HG02938 (cell line): ENCODE data around the gene ABLIM1.

ENCODE experiments used
- ATAC-seq: cut with Tn5 transposase; IDR thresholded peaks from one replicate; pipeline ENCODE4 v1.9.1; 2021; ENCODE audit warnings: mild to moderate bottlenecking, moderate library complexity; ENCODE audit not compliant: unreplicated experiment

The ABLIM1 gene

DNA sequence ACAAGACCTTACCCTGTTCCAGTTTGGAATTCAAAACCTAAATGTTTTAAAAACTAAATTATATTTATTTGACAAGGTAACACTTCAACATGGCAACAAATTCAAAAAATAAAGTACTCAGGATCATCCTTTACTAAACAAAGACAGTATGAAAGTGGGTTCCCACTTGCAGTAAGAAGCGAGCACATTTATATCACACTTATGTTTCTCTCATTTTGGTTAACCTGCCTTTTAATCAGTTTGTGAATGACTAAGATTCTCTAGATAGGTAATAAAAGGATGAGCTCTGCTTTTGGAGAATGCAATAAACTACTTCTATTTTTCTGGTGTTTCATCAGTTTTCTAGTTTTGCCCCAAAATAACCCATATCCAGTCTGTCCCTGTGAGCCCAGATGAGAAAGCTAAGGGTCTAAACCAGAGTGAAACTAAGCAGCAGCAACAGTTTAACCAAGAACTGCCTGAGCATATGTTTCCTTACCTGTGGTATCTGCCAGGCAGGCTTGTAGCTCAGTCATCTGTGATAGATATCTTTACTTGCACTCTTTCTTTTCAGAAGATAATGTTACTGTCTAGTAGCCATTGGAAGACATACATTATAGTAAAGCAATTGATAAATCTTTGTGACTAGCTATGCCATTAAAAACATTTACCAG, 64.1 kb downstream of the ABLIM1 start:
- no peak for ATAC-seq

DNA sequence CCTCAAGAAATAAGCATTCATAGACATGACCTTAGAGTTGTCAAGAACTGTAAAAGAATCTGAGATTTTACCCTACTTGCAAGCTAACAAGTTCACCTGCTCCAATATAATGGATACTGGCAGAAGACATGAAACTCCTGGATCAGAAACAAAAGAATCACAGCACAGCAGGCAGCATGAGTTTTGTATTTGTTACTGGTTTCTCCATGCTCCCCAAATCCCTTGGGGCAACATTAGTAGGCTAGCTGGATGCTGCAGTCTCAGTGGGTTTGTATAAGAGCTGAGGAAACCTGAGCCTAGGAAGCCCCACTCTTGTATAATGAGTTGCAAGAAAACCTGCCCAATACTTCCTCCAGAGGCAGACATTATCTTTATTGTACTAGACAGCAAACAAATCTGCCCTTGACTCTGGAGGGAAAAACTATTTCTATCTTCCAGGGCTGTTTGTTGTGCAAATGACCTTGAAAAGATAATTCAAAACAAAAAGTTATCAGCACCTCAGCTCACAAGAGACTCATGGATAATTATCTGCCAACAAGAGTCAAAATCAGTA, 64.8 kb downstream of the ABLIM1 start:
- ATAC-seq, result no peak

DNA sequence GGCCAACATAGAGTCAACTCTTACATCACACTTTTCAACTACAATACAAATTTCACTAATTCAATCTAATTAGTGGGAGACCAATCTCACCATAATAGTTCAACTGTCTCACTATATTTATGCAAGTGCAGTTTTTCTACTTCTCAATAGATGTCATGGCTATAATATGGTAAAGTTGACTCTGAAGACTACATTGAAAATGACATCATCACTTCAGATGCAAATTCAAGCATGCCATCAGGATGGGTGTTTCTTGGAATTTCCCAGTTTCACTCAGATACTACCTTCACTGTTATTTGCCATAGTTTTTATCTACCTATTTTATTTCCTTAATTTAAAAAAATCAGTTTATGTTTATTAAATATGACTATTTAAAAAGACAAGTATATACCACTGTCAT, 67.1 kb downstream of the ABLIM1 start:
- no peak for ATAC-seq

DNA sequence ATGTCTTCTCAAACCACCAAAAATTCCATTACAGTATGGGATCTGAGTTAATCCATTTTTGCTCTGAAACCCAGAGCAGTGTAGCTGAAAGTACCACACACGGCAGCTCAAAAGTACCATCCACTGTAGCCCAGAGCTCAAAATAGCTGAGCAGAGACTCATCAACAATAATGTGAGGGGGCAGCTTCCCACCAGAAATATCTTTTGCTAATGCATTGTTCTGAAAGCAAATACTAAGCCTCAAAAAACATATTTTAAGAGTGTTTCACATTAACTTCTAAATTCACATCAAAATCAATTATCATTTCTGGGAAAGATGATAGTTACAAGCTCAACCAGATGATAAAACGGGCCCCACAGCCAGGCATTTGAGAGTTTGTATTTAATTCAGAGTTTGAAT, 73.7 kb downstream of the ABLIM1 start:
- no peak for ATAC-seq

DNA sequence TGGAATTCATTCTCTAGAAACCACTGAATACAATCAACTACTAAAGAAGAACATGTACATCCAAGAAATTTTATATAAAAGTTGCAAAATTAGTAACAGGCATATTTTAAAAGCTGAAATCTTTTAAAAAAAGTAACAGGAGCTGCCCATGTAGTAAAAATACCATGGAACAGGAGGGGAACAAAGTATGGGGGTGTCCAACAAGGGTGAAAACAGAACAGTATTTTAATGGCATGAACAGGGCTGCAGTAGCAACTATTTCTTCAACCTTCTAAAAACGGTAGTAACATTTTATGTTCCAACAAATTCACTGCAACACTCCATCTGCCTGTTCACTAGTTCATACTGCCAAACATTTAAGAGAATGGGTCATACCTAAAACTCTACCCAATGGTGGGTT, 77.0 kb downstream of the ABLIM1 start:
- no peak for ATAC-seq

DNA sequence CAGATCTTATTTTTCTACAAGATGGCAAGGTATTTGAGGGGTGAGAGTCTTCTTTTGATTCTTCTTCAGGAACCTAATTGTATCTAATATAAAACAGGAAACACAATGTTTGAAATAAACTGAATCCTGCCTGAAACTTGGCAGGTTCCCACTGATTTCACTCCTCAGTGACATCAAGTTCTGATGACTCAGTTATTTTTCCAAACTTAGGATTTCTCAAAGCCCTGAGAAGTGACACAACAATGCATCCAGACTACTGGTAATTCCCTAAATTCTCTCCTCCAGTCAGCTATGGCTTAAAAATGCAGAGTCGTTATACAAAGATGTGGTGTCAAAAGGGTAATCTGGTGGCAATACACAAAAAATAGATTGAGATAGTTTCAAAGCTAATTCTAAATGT, 80.9 kb downstream of the ABLIM1 start:
- no peak for ATAC-seq

DNA sequence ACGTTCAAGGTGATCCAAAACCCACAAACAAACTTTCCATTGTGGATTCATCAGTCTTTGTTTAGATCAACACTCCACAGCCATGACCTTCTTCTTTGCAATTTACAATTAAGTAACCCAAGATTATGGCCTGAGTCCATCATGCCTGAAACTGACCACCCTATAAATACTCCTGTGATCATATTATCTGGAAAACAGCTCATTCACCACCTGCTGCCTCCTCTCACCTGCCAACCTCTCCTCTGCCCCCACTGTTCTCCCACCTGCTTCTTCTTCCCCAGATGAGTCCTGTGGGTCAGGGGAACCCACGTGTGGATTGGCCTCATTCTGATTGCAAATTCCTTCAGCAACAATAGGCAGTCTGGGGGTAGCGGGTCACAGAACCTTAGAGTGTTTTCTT, 81.4 kb downstream of the ABLIM1 start:
- no peak for ATAC-seq

DNA sequence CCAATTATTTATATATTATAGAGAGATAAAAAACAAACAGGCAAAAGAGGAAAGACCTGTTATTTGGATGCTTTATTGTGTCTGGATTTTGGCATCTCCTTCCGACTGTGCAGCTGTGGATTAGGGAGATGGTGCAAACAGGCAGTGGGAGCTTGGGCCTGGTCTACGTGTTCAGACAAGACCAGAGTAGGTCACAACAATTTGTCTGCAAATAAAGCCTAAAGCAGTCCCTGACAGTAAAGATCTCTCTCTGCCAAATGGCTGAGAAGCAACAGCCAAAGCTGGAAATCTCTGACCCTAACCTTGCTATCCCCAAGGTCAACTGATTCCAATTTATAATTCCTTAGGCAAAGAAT, 82.0 kb downstream of the ABLIM1 start:
- ATAC-seq, result no peak

DNA sequence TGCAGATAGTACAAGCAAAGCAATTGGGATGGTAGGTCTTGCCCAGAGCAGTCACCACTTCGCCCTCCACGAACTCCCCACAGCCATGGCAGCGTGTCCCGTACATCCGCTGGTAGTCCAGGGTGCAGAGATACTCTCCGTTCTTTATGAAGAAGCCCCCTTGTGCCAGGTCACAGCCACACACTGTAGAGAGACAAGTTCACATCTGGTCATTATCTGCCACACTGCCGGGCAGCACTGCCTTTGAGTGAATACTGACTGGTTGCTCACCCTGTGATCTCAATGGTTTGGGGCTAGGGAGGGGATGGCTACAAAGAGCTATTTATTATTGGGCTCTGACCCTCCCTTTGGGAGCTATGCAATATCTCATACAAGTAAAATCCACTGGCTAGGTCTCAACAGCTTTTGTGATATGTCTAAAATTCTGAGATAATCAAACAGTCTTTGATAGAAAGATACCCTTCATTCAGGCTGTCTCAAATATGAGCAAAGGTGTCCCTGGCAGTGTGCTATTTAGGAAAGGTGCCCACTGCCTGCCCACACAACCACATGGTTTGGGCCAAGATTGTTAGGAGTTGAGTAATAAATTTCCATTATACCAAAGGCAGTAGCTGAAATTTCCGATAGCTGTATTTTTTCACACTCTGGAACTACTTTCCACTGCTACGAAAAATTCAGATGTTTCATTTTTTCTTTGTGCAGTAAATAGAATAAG, 82.5 kb downstream of the ABLIM1 start:
- no peak for ATAC-seq

DNA sequence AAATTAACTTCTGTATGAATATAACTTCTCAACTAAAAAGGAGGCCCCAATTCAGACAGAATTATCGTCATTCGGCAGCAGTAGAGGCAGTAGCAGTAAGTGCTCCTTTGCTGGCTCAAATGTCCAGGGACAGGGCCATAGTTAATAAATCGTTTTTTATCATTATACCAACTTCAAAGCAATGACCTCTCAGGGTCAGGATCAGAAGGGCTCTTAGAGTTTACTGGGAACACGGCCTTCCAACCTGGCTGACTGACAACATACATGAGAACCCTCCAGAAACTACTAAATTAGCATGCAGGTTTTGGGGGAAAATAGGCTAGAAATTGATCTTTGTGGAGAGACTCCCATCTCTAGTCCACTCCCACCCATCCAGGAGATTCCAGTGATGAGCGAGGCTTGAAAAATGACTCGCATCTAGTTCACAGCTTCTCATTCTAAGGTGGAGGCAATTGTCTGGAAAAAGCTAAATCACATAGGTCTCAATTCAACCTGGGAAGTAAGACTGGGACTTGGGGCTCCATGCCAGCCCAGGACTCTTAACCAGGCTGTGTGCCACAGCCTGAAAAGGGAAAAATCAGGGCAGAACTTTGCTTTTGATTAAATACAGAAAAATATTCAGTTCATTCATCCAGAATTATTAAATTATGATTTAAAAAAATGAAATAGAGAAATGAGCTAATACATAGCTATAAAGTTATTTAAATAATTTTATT, 84.6 kb downstream of the ABLIM1 start:
- ATAC-seq, result no peak

DNA sequence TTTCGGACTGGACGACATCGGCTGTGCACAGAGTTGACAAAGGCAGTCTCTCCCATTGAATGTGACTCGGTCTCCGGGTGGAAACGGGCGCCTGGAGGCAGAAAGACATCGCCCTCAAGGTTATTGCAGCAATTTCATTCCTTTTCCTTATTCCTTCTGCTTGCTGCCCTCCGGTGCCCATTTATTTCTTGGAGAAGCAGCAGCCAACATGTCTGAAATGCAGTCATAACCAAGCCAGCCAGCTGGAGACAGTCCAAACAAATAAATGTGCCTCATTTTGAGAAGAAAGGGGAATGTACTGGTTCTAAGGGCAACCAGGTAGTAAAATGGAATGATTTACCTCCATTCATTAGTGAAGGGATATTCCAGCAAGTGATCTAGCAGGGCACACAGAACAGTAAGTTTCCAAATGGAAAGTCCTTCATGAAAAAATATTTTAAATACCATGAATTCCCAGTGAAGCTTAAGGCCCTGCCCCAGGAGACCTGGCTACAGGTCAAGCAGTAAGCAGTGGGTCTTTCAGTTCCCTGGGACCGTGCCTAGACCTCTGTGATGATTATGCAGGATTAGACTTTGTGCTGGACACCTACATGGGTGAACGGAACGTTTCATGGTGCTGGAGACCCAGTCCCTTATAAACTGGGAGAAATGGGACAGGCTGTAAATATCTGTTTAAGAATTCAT, 86.6 kb downstream of the ABLIM1 start:
- ATAC-seq, result no peak

DNA sequence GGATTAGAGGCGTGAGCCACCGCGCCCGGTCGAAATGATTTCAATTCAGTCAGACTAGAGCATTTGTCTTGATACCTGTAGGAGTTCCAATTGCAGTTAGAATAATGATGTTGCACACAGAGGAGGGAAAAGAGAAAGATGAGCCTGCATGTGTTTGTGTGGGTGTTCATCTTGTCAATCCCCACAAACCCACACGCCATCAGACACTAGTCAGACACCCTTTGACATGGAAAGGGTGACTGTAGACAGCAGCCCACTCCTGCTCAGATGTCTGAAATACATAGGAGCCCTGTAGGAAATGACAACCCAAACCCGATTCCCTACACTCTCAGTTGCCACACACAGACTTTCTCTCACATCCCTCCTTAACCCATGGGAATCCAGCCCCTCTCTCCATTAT, 92.0 kb downstream of the ABLIM1 start:
- ATAC-seq, result no peak

DNA sequence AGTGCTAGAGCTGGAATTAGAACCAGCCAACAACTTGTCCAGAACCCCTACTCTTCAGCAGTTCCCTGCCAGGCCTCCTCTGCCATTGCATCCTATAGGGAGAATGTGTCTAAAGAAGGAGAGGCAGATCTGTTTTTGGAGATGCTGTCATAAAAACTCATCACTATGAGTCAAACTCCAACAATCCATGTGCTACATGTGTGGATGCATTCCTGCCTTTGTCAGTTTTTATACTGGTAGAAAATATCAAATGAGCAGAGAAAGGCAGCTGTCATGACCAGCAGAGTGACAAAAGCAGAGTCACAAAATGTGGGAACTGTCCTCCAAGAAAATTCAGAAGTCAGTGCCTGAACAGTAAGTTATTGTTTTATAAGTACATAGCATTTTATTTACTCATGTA, 93.0 kb downstream of the ABLIM1 start:
- ATAC-seq, result no peak

DNA sequence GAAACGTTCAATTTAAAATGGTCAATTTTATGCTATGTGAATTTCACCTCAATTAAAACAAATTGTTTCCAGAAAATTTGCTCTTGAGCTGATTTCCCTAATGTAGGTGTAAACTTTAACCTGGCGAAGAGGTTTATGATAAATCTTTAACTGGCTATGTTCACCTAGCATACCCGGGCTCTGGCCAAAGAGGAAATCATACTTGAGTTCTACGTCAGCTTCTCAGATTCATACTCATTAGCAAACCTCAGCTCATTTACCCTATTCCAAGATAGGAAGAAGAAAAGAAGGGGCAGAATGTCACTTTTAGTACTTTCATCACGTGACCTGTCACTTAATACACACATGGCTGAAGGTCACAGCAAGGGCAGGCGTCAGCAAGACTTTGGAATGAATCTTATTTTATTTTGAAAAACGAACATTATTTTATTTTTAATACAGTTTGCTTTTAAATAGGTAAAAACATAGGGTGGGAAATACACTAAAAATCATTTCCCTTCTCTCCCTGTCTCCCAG, 97.0 kb downstream of the ABLIM1 start:
- no peak for ATAC-seq

DNA sequence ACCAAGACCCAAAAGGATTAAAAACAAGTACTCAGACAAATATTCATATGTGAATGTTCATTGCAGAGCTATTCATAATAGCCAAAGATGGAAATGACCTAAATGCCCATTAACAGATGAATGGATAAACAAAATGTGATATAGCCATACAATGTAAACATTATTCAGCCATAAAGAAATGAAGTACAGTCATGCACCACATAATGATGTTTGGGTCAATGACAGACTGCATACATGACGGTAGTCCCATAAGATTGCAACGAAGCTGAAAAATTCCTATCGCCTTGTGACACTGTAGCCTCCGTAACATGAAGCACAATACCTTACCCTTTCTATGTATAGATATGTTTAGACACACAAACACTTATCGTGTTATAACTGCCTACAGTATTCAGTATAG, 97.9 kb downstream of the ABLIM1 start:
- no peak for ATAC-seq

DNA sequence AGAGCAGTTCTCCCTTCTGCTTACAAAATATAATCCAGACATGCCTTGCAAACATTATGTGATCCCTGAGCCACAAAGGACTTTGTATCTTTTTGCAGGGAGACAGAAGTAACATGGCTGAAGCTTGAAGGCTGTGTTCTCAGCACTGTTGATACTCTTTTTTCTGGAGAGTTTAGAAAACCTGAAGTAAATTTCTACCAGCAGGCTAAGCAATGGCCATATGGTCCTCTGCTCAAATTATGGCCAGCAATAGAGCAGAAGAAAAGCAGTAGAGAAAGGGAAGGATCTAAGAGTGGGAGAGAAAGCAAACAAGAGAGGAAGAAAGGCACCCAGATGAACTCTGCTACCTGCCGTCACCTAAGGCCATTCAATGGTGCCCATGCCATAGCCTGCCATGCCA, 98.4 kb downstream of the ABLIM1 start:
- no peak for ATAC-seq

DNA sequence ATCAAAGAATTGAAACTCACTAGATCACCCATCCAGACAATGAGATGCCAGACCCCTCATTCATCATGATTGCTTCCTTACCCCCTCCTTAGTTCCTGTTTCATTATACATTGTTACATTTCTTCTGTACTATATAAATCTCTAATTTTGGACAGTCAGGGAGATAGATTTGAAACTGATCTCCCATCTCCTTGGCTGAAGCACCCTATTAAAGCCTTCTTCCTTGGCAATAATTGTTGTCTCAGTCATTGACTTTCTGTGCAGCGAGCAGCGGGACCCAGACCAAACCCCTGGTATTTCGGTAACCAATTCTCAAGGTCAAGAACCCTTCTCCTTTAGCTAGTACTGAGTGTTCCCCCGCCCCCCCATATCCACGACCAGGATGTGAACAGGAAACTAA, 100.2 kb downstream of the ABLIM1 start:
- no peak for ATAC-seq

DNA sequence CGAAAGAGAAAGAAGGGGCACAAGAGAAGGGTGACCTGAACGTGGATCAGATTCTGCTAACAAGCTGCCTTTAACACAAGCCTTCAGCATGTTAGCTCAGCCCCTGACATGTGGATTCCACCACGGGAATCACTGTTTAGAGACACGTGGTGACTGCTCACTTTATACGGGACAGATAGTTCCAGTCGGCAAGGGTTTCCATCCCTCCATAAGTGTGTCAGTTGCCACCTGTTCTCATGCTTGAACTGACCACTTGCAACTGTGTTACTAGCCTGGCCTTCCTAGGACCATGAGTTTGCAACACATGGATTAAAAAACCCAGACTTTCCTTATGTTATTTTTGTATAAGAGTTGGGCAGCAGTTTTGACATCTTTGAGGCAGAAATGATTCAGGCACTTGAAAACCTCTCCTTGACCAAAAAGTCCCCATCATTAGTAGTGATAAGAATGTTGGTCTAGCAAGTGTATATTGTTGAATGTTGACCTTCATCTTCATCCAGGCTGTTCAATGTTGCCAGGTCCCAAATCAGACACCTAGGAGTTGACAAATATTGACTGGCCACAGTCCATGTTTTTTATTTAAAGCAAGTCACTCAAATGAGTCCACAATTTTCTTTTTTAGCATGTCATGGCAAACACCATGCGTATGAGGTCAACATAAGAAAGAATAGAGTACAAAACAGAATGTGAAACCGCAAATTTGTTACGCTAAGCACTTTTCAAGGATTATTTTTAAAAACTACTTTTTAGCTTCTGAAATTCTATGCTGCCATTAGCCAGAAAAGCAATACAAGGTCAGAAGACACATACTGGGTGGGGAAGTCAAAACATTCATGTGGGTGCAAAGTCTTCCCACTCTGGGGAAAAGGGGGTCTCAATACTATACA, 101.6 kb downstream of the ABLIM1 start:
- no peak for ATAC-seq

DNA sequence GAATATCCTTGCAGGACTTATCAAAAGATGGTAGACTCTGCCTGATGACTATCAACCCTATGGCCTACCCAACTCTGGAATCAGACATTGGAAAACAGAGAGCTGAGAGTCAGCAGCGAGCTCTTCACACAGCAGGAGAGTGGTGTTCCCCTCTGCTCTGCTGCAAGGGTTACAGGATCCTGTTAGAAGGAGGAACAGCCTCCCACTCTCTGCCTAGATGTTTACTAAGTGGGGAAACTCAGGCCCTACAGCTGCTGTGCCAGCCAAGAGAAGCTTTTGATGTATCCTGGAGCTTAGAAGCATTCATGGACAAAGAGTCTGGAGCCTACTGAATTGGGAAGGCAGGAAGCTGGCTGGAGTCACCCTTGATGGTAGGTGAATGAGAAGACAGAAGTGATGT, 104.6 kb downstream of the ABLIM1 start:
- ATAC-seq, result no peak

DNA sequence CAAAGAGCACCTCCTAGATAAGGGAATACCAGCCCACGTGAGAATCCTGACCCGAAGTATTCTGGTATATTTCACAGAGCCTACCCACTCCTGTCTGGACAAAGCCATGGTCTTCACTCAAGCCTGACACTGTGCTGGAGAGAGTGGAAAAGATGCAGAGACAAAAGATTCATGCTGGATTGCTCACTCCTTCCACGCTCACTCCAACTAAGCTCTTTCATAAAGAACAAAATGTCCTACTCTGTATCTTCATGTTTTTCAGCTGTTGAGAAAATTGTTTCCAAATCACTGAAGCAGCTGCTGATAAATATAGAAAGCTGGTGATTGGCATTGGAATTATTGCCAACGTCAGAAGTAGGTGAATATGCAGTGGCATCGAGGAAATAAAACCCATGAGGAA, 106.0 kb downstream of the ABLIM1 start:
- no peak for ATAC-seq
